ENCODE results near the gene ZFTA.
A peak's percentile ranks its signal among the peaks of the same experiment; 100 is the strongest.

Gene ZFTA

GRCh38 chr11:63804259-63804658 is 35.7 kb upstream of the ZFTA start:
- no peak overlapping the region for H3K4me3 ChIP-seq (ENCODE audit: extremely low read depth, insufficient read depth, low read length, poor library complexity, severe bottlenecking)

GRCh38 chr11:63802637-63803414 is 34.3 kb upstream of the ZFTA start:
- Histone ChIP-seq H3K4me1 (ENCODE audit: control insufficient read depth, insufficient read depth, low read length, poor library complexity, severe bottlenecking) (peaks cover 10% of the 10 kb centered on the region), H3K9me3 (ENCODE audit: control insufficient read depth, low read length) (no peaks in the 10 kb centered on the region), H3K4me3 (ENCODE audit: extremely low read depth, insufficient read depth, low read length, poor library complexity, severe bottlenecking) (no peak overlapping the region), H3K27ac (ENCODE audit: low read depth, low read length, severe bottlenecking) (peak overlapping the region; percentile 65), H3K36me3 (ENCODE audit: control insufficient read depth, insufficient read depth, low read length) (no peaks in the 10 kb centered on the region)
- 78 to 85% methylated on average over 7 to 9 of the region's 10 CpGs for WGBS, 2 experiments (ENCODE audit: insufficient coverage in 2 of 2)

More at GRCh38 chr11:63804259-63804658, 35.7 kb upstream of the ZFTA start:
- peaks cover 10% of the 10 kb centered on the region for H3K4me1 ChIP-seq (ENCODE audit: control insufficient read depth, insufficient read depth, low read length, poor library complexity, severe bottlenecking)
- H3K27ac ChIP-seq (ENCODE audit: low read depth, low read length, severe bottlenecking) = no peak overlapping the region
- no peaks in the 10 kb centered on the region for H3K36me3 ChIP-seq (ENCODE audit: control insufficient read depth, insufficient read depth, low read length)
- 85 to 96% methylated on average over 5 to 6 of the region's 6 CpGs for WGBS, 2 experiments (ENCODE audit: insufficient coverage in 2 of 2)
- no peaks in the 10 kb centered on the region for H3K9me3 ChIP-seq (ENCODE audit: control insufficient read depth, low read length)

- Histone ChIP-seq H3K9me3 (ENCODE audit: control insufficient read depth, low read length) (no peaks in the 10 kb centered on the region), H3K4me3 (ENCODE audit: extremely low read depth, insufficient read depth, low read length, poor library complexity, severe bottlenecking) (no peak overlapping the region), H3K27ac (ENCODE audit: low read depth, low read length, severe bottlenecking) (no peak overlapping the region), H3K4me1 (ENCODE audit: control insufficient read depth, insufficient read depth, low read length, poor library complexity, severe bottlenecking) (peaks cover 10% of the 10 kb centered on the region), H3K36me3 (ENCODE audit: control insufficient read depth, insufficient read depth, low read length) (no peaks in the 10 kb centered on the region)
- WGBS, 2 experiments (ENCODE audit: insufficient coverage in 2 of 2) = 57 to 74% methylated on average over 1 to 4 of the region's 5 CpGs
Observed at GRCh38 chr11:63800921-63801320, 32.3 kb upstream of the ZFTA start.

- no peaks in the 10 kb centered on the region for H3K4me1 ChIP-seq (ENCODE audit: control insufficient read depth, insufficient read depth, low read length, poor library complexity, severe bottlenecking)
- 95% methylated on average over 7 to 10 of the region's 11 CpGs for WGBS, 2 experiments (ENCODE audit: insufficient coverage in 2 of 2)
- peaks cover 12% of the 10 kb centered on the region for H3K9me3 ChIP-seq (ENCODE audit: control insufficient read depth, low read length)
- H3K4me3 ChIP-seq (ENCODE audit: extremely low read depth, insufficient read depth, low read length, poor library complexity, severe bottlenecking) = no peak overlapping the region
- H3K36me3 ChIP-seq (ENCODE audit: control insufficient read depth, insufficient read depth, low read length) = no peaks in the 10 kb centered on the region
- H3K27ac ChIP-seq (ENCODE audit: low read depth, low read length, severe bottlenecking) = no peak overlapping the region
Observed at GRCh38 chr11:63795066-63795465, 26.5 kb upstream of the ZFTA start.

- Histone ChIP-seq H3K4me3 (ENCODE audit: extremely low read depth, insufficient read depth, low read length, poor library complexity, severe bottlenecking) (no peak overlapping the region), H3K36me3 (ENCODE audit: control insufficient read depth, insufficient read depth, low read length) (no peaks in the 10 kb centered on the region), H3K9me3 (ENCODE audit: control insufficient read depth, low read length) (peaks cover 12% of the 10 kb centered on the region), H3K27ac (ENCODE audit: low read depth, low read length, severe bottlenecking) (no peak overlapping the region), H3K4me1 (ENCODE audit: control insufficient read depth, insufficient read depth, low read length, poor library complexity, severe bottlenecking) (no peaks in the 10 kb centered on the region)
Observed at GRCh38 chr11:63793161-63793560, 24.6 kb upstream of the ZFTA start.

GRCh38 chr11:63791495-63792167 is 23.1 kb upstream of the ZFTA start:
- Histone ChIP-seq H3K4me3 (ENCODE audit: extremely low read depth, insufficient read depth, low read length, poor library complexity, severe bottlenecking) (no peak overlapping the region), H3K4me1 (ENCODE audit: control insufficient read depth, insufficient read depth, low read length, poor library complexity, severe bottlenecking) (no peaks in the 10 kb centered on the region), H3K9me3 (ENCODE audit: control insufficient read depth, low read length) (peaks cover 12% of the 10 kb centered on the region), H3K36me3 (ENCODE audit: control insufficient read depth, insufficient read depth, low read length) (no peaks in the 10 kb centered on the region), H3K27ac (ENCODE audit: low read depth, low read length, severe bottlenecking) (no peak overlapping the region)
- WGBS, 2 experiments (ENCODE audit: insufficient coverage in 2 of 2) = 67 to 100% methylated on average over 1 to 2 of the region's 6 CpGs

- Histone ChIP-seq H3K27ac (ENCODE audit: low read depth, low read length, severe bottlenecking) (no peak overlapping the region), H3K4me3 (ENCODE audit: extremely low read depth, insufficient read depth, low read length, poor library complexity, severe bottlenecking) (no peak overlapping the region), H3K4me1 (ENCODE audit: control insufficient read depth, insufficient read depth, low read length, poor library complexity, severe bottlenecking) (peaks cover 5% of the 10 kb centered on the region), H3K9me3 (ENCODE audit: control insufficient read depth, low read length) (no peaks in the 10 kb centered on the region), H3K36me3 (ENCODE audit: control insufficient read depth, insufficient read depth, low read length) (no peaks in the 10 kb centered on the region)
- no CpG with 5 or more reads among the region's 1 CpG for WGBS, 2 experiments (ENCODE audit: insufficient coverage in 2 of 2)
Observed at GRCh38 chr11:63785823-63786222, 17.2 kb upstream of the ZFTA start.

GRCh38 chr11:63783925-63784592 is 15.5 kb upstream of the ZFTA start:
- Histone ChIP-seq H3K9me3 (ENCODE audit: control insufficient read depth, low read length) (no peaks in the 10 kb centered on the region), H3K36me3 (ENCODE audit: control insufficient read depth, insufficient read depth, low read length) (no peaks in the 10 kb centered on the region), H3K27ac (ENCODE audit: low read depth, low read length, severe bottlenecking) (peak overlapping the region; percentile 52), H3K4me3 (ENCODE audit: extremely low read depth, insufficient read depth, low read length, poor library complexity, severe bottlenecking) (no peak overlapping the region), H3K4me1 (ENCODE audit: control insufficient read depth, insufficient read depth, low read length, poor library complexity, severe bottlenecking) (peaks cover 18% of the 10 kb centered on the region)
- WGBS, 2 experiments (ENCODE audit: insufficient coverage in 2 of 2) = 50 to 78% methylated on average over 3 of the region's 7 CpGs

GRCh38 chr11:63782749-63783148 is 14.2 kb upstream of the ZFTA start:
- 100% methylated on average over 1 to 4 of the region's 6 CpGs for WGBS, 2 experiments (ENCODE audit: insufficient coverage in 2 of 2)
- H3K36me3 ChIP-seq (ENCODE audit: control insufficient read depth, insufficient read depth, low read length) = no peaks in the 10 kb centered on the region
- H3K9me3 ChIP-seq (ENCODE audit: control insufficient read depth, low read length) = no peaks in the 10 kb centered on the region
- H3K4me3 ChIP-seq (ENCODE audit: extremely low read depth, insufficient read depth, low read length, poor library complexity, severe bottlenecking) = no peak overlapping the region
- H3K27ac ChIP-seq (ENCODE audit: low read depth, low read length, severe bottlenecking) = no peak overlapping the region
- peaks cover 25% of the 10 kb centered on the region for H3K4me1 ChIP-seq (ENCODE audit: control insufficient read depth, insufficient read depth, low read length, poor library complexity, severe bottlenecking)

- H3K36me3 ChIP-seq (ENCODE audit: control insufficient read depth, insufficient read depth, low read length) = no peaks in the 10 kb centered on the region
- no peak overlapping the region for H3K4me3 ChIP-seq (ENCODE audit: extremely low read depth, insufficient read depth, low read length, poor library complexity, severe bottlenecking)
- peak overlapping the region; percentile 71 for H3K27ac ChIP-seq (ENCODE audit: low read depth, low read length, severe bottlenecking)
- no peaks in the 10 kb centered on the region for H3K9me3 ChIP-seq (ENCODE audit: control insufficient read depth, low read length)
- no CpG with 5 or more reads among the region's 2 CpGs for WGBS, 2 experiments (ENCODE audit: insufficient coverage in 2 of 2)
- H3K4me1 ChIP-seq (ENCODE audit: control insufficient read depth, insufficient read depth, low read length, poor library complexity, severe bottlenecking) = peaks cover 22% of the 10 kb centered on the region
Observed at GRCh38 chr11:63779039-63779438, 10.5 kb upstream of the ZFTA start.
